Lower leg skin (tissue), 4 donors: ENCODE data around the gene SMIM22. TPM values are rescaled to one million over a fixed set of nuclear protein-coding genes. Genes with fewer than 3 reads are reported as not detected.

ENCODE experiments used
- DNase-seq, 2 donors: peaks; one replicate each; pipeline ENCODE4 v3.0.0-alpha.2; 2019; ENCODE audit warnings: low spot score in 2 of 2
- H3K4me3 ChIP-seq: fragments of 200-600 bp; sonication (generic); 2 replicates; pipeline ENCODE4 v1.5.1; 2017; ENCODE audit warnings: mild to moderate bottlenecking, low read depth; ENCODE audit not compliant: poor library complexity, severe bottlenecking
- WGBS, 2 donors: methylation state at CpG; one replicate each; pipeline ENCODE4 v1.1.5; 2018; 5-methylcytosine and 5-hydroxymethylcytosine counted together
- intact Hi-C: fragments of 100-400 bp; cut with DNase I; formaldehyde crosslinking; loops from one replicate; pipeline ENCODE4 v1.15.0; 2023; ENCODE audit warnings: low total_unique reads
- total RNA-seq, 4 donors: library from RNA; depleted of rRNA; stranded (reverse); fragments of >200 nt; gene quantifications; one replicate each; pipeline ENCODE4 v1.1.0, GENCODE V29; 2016
- TF ChIP-seq, protein P1 (sequence below), 3 donors: fragments of 450-650 bp; IDR thresholded peaks; one replicate each; pipeline ENCODE4 v1.5.1; 2016; ENCODE audit warnings: antibody characterized with exemption in 3 of 3, mild to moderate bottlenecking in 3 of 3, moderate library complexity in 2 of 3

SMIM22 gene
- total RNA-seq, 4 donors from 2014 or later: 6.6 to 10.6 (median 7.6) TPM; not detected in 1

DNA sequence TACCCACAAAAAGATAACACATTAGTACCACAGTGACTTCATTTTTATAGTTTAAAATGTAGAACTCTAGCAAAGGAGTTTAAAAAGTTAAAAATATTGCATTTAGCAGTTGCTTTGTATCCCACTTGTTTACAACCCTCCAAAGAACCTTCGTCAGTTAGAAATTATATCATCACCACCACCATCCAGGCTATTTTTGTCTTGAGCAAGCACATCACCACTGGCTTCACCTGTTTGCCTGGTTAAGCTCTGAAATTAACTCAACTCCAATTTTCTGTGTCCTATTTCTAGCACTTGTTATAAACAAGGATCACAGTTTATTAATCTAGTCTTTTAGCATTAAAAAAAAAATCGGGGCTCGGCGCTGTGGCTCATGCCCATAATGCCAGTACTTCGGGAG is 45.8 kb downstream of the SMIM22 start:
- 76% methylated on average over 5 of the region's 5 CpGs for WGBS, 2 donors
- TF ChIP-seq, protein P1, sequence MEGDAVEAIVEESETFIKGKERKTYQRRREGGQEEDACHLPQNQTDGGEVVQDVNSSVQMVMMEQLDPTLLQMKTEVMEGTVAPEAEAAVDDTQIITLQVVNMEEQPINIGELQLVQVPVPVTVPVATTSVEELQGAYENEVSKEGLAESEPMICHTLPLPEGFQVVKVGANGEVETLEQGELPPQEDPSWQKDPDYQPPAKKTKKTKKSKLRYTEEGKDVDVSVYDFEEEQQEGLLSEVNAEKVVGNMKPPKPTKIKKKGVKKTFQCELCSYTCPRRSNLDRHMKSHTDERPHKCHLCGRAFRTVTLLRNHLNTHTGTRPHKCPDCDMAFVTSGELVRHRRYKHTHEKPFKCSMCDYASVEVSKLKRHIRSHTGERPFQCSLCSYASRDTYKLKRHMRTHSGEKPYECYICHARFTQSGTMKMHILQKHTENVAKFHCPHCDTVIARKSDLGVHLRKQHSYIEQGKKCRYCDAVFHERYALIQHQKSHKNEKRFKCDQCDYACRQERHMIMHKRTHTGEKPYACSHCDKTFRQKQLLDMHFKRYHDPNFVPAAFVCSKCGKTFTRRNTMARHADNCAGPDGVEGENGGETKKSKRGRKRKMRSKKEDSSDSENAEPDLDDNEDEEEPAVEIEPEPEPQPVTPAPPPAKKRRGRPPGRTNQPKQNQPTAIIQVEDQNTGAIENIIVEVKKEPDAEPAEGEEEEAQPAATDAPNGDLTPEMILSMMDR (IDR thresholded peaks at IDR 0.05): no peak
- no peak overlapping the region for H3K4me3 ChIP-seq
- DNase-seq: no peak
- intact Hi-C loops: no loop called here

Other genes starting within 250 kb of the SMIM22 start
- gene C16orf96, start 239.0 kb upstream of the SMIM22 start, total RNA-seq: under 1 TPM; 0.08 to 0.49 (median 0.29) TPM
- gene UBALD1, start 180.5 kb upstream of the SMIM22 start, total RNA-seq: 10 to 100 TPM in 3 of 4 donors, 1 to 10 TPM in 1; 9.8 to 14.9 (median 14.3) TPM
- 10 to 100 TPM; 35.3 to 53.4 (median 40.1) TPM for gene MGRN1, start 170.5 kb upstream of the SMIM22 start, total RNA-seq
- gene NUDT16L1, start 101.8 kb upstream of the SMIM22 start, total RNA-seq: 10 to 100 TPM; 18.5 to 27.8 (median 23.6) TPM
- 10 to 100 TPM; 10.4 to 28.8 (median 17.4) TPM for gene ANKS3, start 61.1 kb upstream of the SMIM22 start, total RNA-seq
- 1 to 10 TPM in 1 of 4 donors, under 1 TPM in 1, not detected in 2; 0.16 to 1.4 TPM for gene DNAAF8, start 60.8 kb upstream of the SMIM22 start, total RNA-seq
- 10 to 100 TPM; 12.6 to 23.3 (median 20.5) TPM for gene ZNF500, start 28.2 kb upstream of the SMIM22 start, total RNA-seq
- not detected for gene SEPTIN12, start 7.0 kb upstream of the SMIM22 start, total RNA-seq
- 10 to 100 TPM in 2 of 4 donors, 1 to 10 TPM in 2; 7.3 to 15.8 (median 10.2) TPM for gene ROGDI, start 7.3 kb downstream of the SMIM22 start, total RNA-seq
- gene GLYR1, start 51.9 kb downstream of the SMIM22 start, total RNA-seq: 10 to 100 TPM; 36.8 to 52.6 (median 51.3) TPM
- 10 to 100 TPM; 20.7 to 38.3 (median 27.9) TPM for gene UBN1, start 52.1 kb downstream of the SMIM22 start, total RNA-seq
- 100 to 1,000 TPM; 445 to 545 (median 495) TPM for gene PPL, start 141.8 kb downstream of the SMIM22 start, total RNA-seq
- gene SEC14L5, start 163.0 kb downstream of the SMIM22 start, total RNA-seq: 1 to 10 TPM in 2 of 4 donors, under 1 TPM in 2; 0.91 to 2.6 (median 1.3) TPM
- gene NAGPA, start 238.6 kb downstream of the SMIM22 start, total RNA-seq: 10 to 100 TPM; 27.6 to 85.1 (median 45.1) TPM